ENCODE measurements around the gene STK33.

DNA sequence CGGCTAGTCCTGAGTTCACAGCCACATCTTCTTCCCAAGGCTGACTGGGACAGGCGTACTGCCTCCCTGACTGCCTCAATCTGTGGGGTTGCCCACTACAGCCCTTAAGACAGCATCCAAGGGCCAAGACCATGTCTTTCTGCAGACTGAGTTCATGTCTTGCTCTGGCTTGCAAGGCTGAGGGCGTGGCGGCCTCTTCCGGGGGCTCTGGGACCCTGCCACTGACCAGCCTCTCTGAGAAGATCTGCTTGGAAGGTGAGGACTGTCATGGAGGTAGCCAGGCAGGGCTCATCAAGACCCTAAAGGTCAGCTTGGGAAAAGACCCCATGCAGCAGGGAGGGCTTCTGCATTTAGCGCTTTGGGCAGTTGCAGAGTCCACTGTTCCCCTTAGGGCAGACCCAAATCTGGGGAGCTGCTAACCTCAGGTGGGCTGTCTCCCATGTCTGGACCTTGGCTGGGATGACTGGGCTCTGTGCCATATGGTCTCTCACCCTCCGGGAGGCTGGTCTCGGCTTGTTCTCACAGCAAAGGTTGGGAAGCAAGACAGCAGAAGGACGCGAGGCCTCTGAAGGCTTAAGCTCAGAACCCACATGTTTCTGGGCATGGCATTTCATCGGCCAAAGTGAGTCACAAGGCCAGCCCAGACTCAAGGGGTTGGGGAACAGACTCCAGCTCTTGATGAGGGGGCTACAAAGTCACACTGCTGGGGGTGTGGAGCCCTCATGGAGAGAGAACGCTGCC is 221.2 kb downstream of the STK33 start:
- TF ChIP-seq, protein P1, sequence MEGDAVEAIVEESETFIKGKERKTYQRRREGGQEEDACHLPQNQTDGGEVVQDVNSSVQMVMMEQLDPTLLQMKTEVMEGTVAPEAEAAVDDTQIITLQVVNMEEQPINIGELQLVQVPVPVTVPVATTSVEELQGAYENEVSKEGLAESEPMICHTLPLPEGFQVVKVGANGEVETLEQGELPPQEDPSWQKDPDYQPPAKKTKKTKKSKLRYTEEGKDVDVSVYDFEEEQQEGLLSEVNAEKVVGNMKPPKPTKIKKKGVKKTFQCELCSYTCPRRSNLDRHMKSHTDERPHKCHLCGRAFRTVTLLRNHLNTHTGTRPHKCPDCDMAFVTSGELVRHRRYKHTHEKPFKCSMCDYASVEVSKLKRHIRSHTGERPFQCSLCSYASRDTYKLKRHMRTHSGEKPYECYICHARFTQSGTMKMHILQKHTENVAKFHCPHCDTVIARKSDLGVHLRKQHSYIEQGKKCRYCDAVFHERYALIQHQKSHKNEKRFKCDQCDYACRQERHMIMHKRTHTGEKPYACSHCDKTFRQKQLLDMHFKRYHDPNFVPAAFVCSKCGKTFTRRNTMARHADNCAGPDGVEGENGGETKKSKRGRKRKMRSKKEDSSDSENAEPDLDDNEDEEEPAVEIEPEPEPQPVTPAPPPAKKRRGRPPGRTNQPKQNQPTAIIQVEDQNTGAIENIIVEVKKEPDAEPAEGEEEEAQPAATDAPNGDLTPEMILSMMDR (conservative IDR thresholded peaks at IDR 0.05 in 1 of 2, IDR thresholded peaks at IDR 0.05 in 1 of 2; ENCODE audit: low read depth in 1 of 2, low read length in 2 of 2), result no peak
- TF ChIP-seq EZH2 (IDR thresholded peaks at IDR 0.05; ENCODE audit: low read length, missing control alignments), result no peak
